ENCODE data around the gene CACNA2D4.

The CACNA2D4 gene

GRCh38 chr12:1846421-1847405, 71.7 kb downstream of the CACNA2D4 start:
- no peak for DNase-seq (ENCODE audit: low read depth)
- H3K4me3 ChIP-seq (ENCODE audit: control insufficient read depth, low read depth, low read length), result no peak overlapping the region
- TF ChIP-seq, protein P1, sequence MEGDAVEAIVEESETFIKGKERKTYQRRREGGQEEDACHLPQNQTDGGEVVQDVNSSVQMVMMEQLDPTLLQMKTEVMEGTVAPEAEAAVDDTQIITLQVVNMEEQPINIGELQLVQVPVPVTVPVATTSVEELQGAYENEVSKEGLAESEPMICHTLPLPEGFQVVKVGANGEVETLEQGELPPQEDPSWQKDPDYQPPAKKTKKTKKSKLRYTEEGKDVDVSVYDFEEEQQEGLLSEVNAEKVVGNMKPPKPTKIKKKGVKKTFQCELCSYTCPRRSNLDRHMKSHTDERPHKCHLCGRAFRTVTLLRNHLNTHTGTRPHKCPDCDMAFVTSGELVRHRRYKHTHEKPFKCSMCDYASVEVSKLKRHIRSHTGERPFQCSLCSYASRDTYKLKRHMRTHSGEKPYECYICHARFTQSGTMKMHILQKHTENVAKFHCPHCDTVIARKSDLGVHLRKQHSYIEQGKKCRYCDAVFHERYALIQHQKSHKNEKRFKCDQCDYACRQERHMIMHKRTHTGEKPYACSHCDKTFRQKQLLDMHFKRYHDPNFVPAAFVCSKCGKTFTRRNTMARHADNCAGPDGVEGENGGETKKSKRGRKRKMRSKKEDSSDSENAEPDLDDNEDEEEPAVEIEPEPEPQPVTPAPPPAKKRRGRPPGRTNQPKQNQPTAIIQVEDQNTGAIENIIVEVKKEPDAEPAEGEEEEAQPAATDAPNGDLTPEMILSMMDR (conservative IDR thresholded peaks at IDR 0.05; ENCODE audit: control insufficient read depth, insufficient read depth, low read depth, low read length), result no peak

- H3K4me3 ChIP-seq (ENCODE audit: control insufficient read depth, low read depth, low read length), result no peak overlapping the region
- DNase-seq (ENCODE audit: low read depth), result no peak
- TF ChIP-seq, protein P1 (conservative IDR thresholded peaks at IDR 0.05; ENCODE audit: control insufficient read depth, insufficient read depth, low read depth, low read length), result no peak
Observed at GRCh38 chr12:1845886-1846285, 72.6 kb downstream of the CACNA2D4 start.

DNA sequence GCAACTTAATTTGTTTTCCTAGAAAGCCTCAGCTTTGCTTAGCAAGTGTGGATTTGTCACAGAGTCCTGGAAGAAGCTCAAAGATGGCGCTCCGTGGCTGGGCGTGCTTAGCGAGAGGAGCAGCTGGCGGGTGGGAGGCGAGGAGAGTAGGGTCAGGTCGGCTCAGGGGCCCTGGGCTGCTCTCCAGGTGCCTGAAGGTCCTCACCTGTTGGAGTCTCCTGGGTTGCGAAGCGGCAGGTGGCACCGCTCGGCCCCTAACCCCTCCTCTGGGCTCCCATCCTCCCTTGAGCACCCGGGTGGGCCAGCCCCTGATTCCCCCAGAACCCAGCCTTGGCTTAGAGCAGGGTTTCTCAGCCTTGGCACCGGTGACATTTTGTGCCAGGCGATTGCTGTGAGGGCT, 73.0 kb downstream of the CACNA2D4 start:
- no peak for DNase-seq (ENCODE audit: low read depth)
- TF ChIP-seq, protein P1 (conservative IDR thresholded peaks at IDR 0.05; ENCODE audit: control insufficient read depth, insufficient read depth, low read depth, low read length), result no peak

DNA sequence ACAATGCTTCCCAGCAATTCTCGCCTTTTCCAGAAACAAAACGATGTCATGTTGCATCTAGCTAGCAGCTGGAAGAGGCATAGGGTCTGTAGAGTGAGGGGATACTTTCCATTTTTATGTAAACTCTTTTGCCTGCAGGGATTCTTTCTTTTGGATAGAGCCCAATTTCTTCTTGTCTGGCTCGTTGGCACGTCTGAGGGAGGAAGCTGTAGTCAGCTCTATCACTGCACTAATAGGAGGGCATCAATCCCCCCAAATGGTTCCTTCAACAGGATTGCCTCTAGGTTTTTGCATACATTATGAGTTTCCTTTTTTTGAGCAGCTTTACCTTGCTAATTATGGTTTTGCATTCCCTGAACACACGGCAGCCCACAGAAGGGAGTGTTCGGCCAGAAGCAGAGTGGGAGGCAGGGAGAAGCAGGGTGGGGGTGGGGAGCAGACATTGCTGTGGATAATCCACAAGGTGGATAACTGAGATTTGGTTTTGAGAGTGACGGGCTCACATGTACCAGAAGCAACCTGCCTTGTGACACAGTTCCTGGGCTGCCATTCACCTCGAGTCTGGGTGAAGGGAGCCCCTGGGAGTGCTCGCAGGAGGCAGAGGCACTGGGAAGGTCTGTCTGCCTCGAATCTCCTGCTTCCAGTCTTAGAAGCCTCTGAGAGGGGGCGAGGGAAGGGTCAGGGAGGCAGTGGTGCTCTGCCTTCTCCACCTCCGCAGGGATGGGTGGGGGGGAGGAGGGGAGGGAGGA, 73.6 kb downstream of the CACNA2D4 start:
- DNase-seq (ENCODE audit: low read depth), result no peak
- TF ChIP-seq, protein P1 (conservative IDR thresholded peaks at IDR 0.05; ENCODE audit: control insufficient read depth, insufficient read depth, low read depth, low read length), result no peak
- H3K4me3 ChIP-seq (ENCODE audit: control insufficient read depth, low read depth, low read length), result no peak overlapping the region

More for the DNA sequence above, 73.0 kb downstream of the CACNA2D4 start:
- no peak overlapping the region for H3K4me3 ChIP-seq (ENCODE audit: control insufficient read depth, low read depth, low read length)

DNA sequence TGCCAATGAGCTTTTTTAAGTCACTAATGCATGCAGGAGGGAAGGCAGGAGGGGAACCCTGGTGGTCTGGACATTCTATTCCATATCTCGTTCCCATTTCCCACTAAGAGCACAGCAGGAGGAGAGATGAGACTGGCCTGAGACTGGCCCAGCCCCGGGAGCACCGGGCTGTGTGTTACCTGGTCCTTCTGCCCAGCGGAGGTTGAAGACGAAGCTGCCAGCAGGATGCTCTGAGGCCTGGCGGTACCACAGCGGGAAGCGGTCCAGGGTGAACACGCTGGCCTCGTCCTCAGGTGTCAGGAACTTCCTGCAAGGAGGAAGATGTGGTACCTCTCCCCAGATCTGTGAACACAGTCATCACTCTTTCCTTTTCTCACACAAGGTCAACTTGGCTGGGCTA, 74.2 kb downstream of the CACNA2D4 start:
- TF ChIP-seq, protein P1 (conservative IDR thresholded peaks at IDR 0.05; ENCODE audit: control insufficient read depth, insufficient read depth, low read depth, low read length), result no peak
- no peak overlapping the region for H3K4me3 ChIP-seq (ENCODE audit: control insufficient read depth, low read depth, low read length)
- DNase-seq (ENCODE audit: low read depth), result no peak

GRCh38 chr12:1843641-1844005, 74.8 kb downstream of the CACNA2D4 start:
- H3K4me3 ChIP-seq (ENCODE audit: control insufficient read depth, low read depth, low read length), result no peak overlapping the region
- DNase-seq (ENCODE audit: low read depth), result no peak
- TF ChIP-seq, protein P1 (conservative IDR thresholded peaks at IDR 0.05; ENCODE audit: control insufficient read depth, insufficient read depth, low read depth, low read length), result no peak
